CD4-positive, alpha-beta T cell (primary cell): ENCODE measurements around the gene NAV2. TPM values are rescaled to one million over a fixed set of nuclear protein-coding genes. Genes with fewer than 3 reads are reported as not detected.

Experiments used
- ATAC-seq: fragments of 200-7000 bp; cut with Tn5 transposase; one replicate; pipeline ENCODE4 v1.10.0; 2022; ENCODE audit warnings: mild to moderate bottlenecking; ENCODE audit not compliant: poor library complexity
- CTCF ChIA-PET: fragments of 350-600 bp; sonication (Branson Sonifier 250); formaldehyde crosslinking; loops from one replicate; lab custom pipeline; 2021; ENCODE audit warnings: antibody characterized with exemption, inconsistent platforms; lab: Charles Lee
- POLR2A ChIA-PET: fragments of 350-600 bp; sonication (Branson Sonifier 250); formaldehyde crosslinking; loops from one replicate; lab custom pipeline; 2021; ENCODE audit warnings: antibody characterized with exemption, inconsistent platforms; lab: Charles Lee
- DNase-seq, 14 experiments: peaks; one replicate each; pipeline ENCODE4 v3.0.0-alpha.2; 2013 to 2020; ENCODE audit warnings: mixed read lengths in 2 of 14
- H3K27ac ChIP-seq, 2 donors: one replicate each; pipeline versions ENCODE4 v1.5.1 to v1.7.0; 2013; ENCODE audit warnings: low read length in 2 of 2, low read depth in 1 of 2, mild to moderate bottlenecking in 1 of 2
- H3K27me3 ChIP-seq, 2 experiments: 1 replicate in 1 of 2; 2 replicates in 1 of 2; pipeline versions ENCODE4 v1.6.1 to v1.7.0; 2013; ENCODE audit warnings: low read length in 2 of 2, control low read depth in 1 of 2, mild to moderate bottlenecking in 1 of 2, moderate library complexity in 1 of 2; ENCODE audit not compliant: insufficient read depth in 2 of 2, control insufficient read depth in 1 of 2
- H3K36me3 ChIP-seq: one replicate; pipeline ENCODE4 v1.6.1; 2013; ENCODE audit warnings: low read length, control low read depth; ENCODE audit not compliant: insufficient read depth
- H3K4me1 ChIP-seq: one replicate; pipeline ENCODE4 v1.6.1; 2013; ENCODE audit warnings: low read length, control low read depth; ENCODE audit not compliant: insufficient read depth
- H3K4me3 ChIP-seq: one replicate; pipeline ENCODE4 v1.5.1; 2013; ENCODE audit warnings: mild to moderate bottlenecking, low read length, moderate library complexity
- H3K9me3 ChIP-seq, 2 experiments: 1 replicate in 1 of 2; 2 replicates in 1 of 2; pipeline versions ENCODE4 v1.6.1 to v1.7.0; 2013; ENCODE audit warnings: low read length in 2 of 2, mild to moderate bottlenecking in 2 of 2, control low read depth in 1 of 2, moderate library complexity in 1 of 2; ENCODE audit not compliant: control insufficient read depth in 1 of 2, insufficient read depth in 1 of 2
- H3K27ac Mint-ChIP-seq: one replicate; pipeline ENCODE4 v1.8.0; 2020; ENCODE audit warnings: mixed read lengths
- H3K27me3 Mint-ChIP-seq: one replicate; pipeline ENCODE4 v1.8.0; 2021; ENCODE audit warnings: mixed read lengths
- H3K36me3 Mint-ChIP-seq: one replicate; pipeline ENCODE4 v1.8.0; 2021; ENCODE audit warnings: low read depth, mixed read lengths
- H3K4me1 Mint-ChIP-seq: one replicate; pipeline ENCODE4 v1.8.0; 2021; ENCODE audit warnings: low read depth, mixed read lengths
- H3K4me3 Mint-ChIP-seq: one replicate; pipeline ENCODE4 v1.8.0; 2020; ENCODE audit warnings: mild to moderate bottlenecking, mixed read lengths
- H3K9me3 Mint-ChIP-seq: one replicate; pipeline ENCODE4 v1.8.0; 2020; ENCODE audit warnings: mixed read lengths
- intact Hi-C, 2 experiments: fragments of 100-400 bp; cut with DNase I in 1 of 2; cut with micrococcal nuclease in 1 of 2; formaldehyde crosslinking; loops; one replicate each; pipeline versions ENCODE4 v1.15.1 to v1.9.0; 2023 to 2025; cut with DNase I, micrococcal nuclease
- polyA plus RNA-seq, 2 donors: library from polyadenylated mRNA; unstranded; fragments of 120-200 nt; gene quantifications; one replicate each; pipeline ENCODE4 v1.2.1, GENCODE V29; 2013
- total RNA-seq, 174 experiments: library from RNA in 2 of 174; stranded (reverse) in 2 of 174; gene quantifications; one replicate each; pipeline ENCODE4 v1.2.3 and lab custom pipeline; 2021 to 2026
- TF ChIP-seq, protein P1 (sequence below): fragments of 200-600 bp; IDR thresholded peaks from one replicate; pipeline ENCODE4 v1.8.0; 2022; ENCODE audit warnings: antibody characterized with exemption, mild to moderate bottlenecking

NAV2 gene, protein sequence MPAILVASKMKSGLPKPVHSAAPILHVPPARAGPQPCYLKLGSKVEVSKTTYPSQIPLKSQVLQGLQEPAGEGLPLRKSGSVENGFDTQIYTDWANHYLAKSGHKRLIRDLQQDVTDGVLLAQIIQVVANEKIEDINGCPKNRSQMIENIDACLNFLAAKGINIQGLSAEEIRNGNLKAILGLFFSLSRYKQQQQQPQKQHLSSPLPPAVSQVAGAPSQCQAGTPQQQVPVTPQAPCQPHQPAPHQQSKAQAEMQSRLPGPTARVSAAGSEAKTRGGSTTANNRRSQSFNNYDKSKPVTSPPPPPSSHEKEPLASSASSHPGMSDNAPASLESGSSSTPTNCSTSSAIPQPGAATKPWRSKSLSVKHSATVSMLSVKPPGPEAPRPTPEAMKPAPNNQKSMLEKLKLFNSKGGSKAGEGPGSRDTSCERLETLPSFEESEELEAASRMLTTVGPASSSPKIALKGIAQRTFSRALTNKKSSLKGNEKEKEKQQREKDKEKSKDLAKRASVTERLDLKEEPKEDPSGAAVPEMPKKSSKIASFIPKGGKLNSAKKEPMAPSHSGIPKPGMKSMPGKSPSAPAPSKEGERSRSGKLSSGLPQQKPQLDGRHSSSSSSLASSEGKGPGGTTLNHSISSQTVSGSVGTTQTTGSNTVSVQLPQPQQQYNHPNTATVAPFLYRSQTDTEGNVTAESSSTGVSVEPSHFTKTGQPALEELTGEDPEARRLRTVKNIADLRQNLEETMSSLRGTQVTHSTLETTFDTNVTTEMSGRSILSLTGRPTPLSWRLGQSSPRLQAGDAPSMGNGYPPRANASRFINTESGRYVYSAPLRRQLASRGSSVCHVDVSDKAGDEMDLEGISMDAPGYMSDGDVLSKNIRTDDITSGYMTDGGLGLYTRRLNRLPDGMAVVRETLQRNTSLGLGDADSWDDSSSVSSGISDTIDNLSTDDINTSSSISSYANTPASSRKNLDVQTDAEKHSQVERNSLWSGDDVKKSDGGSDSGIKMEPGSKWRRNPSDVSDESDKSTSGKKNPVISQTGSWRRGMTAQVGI (N-terminal part only)
- total RNA-seq (under 1 TPM; 0.55 to 0.64 TPM), total RNA-seq (lab: John Stamatoyannopoulos, UW) (0 to 12.7 (median 1.3) reads per million in 172 experiments)
- 0.27 TPM for polyA plus RNA-seq (2013, experiment 1 of 2)
- 2.2 TPM for polyA plus RNA-seq (2013, experiment 2 of 2)

- H3K27ac Mint-ChIP-seq: peak within 1 kb of the TSS; percentile 58
- H3K4me3 Mint-ChIP-seq: peak within 1 kb of the TSS; percentile 95
- DNase-seq: peak; percentile 46 to 89 (median 64)
- CTCF ChIA-PET: no interaction called here
- no peaks in the 10 kb centered on the region for H3K9me3 Mint-ChIP-seq
- Histone ChIP-seq H3K9me3 (peaks cover 0 to 6% of the 10 kb centered on the region in 2 experiments), H3K4me1 (peaks cover 31% of the 10 kb centered on the region), H3K27ac (peak within 1 kb of the TSS; percentile 10 to 19), H3K27me3 (peaks cover 20 to 22% of the 10 kb centered on the region in 2 experiments), H3K36me3 (no peaks in the 10 kb centered on the region), H3K4me3 (peak within 1 kb of the TSS; percentile 70)
- peak; percentile 98 for ATAC-seq
- H3K4me1 Mint-ChIP-seq: peaks cover 30% of the 10 kb centered on the region
- POLR2A ChIA-PET: interaction anchor here (3.5 kb wide), 1 partner anchor 11 kb away, joined by 24 read pairs; no protein-coding TSS in a partner anchor
- TF ChIP-seq, protein P1, sequence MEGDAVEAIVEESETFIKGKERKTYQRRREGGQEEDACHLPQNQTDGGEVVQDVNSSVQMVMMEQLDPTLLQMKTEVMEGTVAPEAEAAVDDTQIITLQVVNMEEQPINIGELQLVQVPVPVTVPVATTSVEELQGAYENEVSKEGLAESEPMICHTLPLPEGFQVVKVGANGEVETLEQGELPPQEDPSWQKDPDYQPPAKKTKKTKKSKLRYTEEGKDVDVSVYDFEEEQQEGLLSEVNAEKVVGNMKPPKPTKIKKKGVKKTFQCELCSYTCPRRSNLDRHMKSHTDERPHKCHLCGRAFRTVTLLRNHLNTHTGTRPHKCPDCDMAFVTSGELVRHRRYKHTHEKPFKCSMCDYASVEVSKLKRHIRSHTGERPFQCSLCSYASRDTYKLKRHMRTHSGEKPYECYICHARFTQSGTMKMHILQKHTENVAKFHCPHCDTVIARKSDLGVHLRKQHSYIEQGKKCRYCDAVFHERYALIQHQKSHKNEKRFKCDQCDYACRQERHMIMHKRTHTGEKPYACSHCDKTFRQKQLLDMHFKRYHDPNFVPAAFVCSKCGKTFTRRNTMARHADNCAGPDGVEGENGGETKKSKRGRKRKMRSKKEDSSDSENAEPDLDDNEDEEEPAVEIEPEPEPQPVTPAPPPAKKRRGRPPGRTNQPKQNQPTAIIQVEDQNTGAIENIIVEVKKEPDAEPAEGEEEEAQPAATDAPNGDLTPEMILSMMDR: no peak
- peaks cover 41% of the 10 kb centered on the region for H3K27me3 Mint-ChIP-seq
- peaks cover 8% of the 10 kb centered on the region for H3K36me3 Mint-ChIP-seq
- intact Hi-C loops: loop anchor here in 1 of 2 experiments (5.0 to 10.0 kb wide), 2 partner anchors 470 to 672 kb away; partner anchors contain the start of genes E2F8 and PRMT3
Measured at GRCh38 chr11:19712281-19713195, at the start of gene NAV2. NAV2 (plus strand) TSS chr11:19712837; CDS start chr11:19713696, 859 bp downstream.

- TF ChIP-seq, protein P1: no peak
- DNase-seq (no peak), ATAC-seq (no peak)
- peaks cover 0 to 2% of the 10 kb centered on the region in 2 experiments for H3K27me3 ChIP-seq
- POLR2A ChIA-PET: interaction anchor here (1.1 kb wide), 1 partner anchor 66 kb away, joined by 3 read pairs; no protein-coding TSS in a partner anchor
- no peak overlapping the region for H3K4me3 Mint-ChIP-seq
- no peak overlapping the region for H3K27ac Mint-ChIP-seq
- H3K9me3 Mint-ChIP-seq: no peaks in the 10 kb centered on the region
- peaks cover 6% of the 10 kb centered on the region for H3K4me1 ChIP-seq
- peaks cover 5% of the 10 kb centered on the region for H3K27me3 Mint-ChIP-seq
- no peak overlapping the region for H3K27ac ChIP-seq
- intact Hi-C loops: no loop called here
- no peak overlapping the region for H3K4me3 ChIP-seq
- no peaks in the 10 kb centered on the region for H3K36me3 Mint-ChIP-seq
- no peaks in the 10 kb centered on the region for H3K9me3 ChIP-seq
- H3K4me1 Mint-ChIP-seq: no peaks in the 10 kb centered on the region
- CTCF ChIA-PET: interaction anchor here (1.6 kb wide), 1 partner anchor 10 kb away, joined by 3 read pairs; no protein-coding TSS in a partner anchor
- no peaks in the 10 kb centered on the region for H3K36me3 ChIP-seq
Measured at GRCh38 chr11:19663206-19663605, 49.4 kb upstream of the NAV2 start.
